ENCODE measurements around the gene KCNJ16. TPM values are rescaled to one million over a fixed set of nuclear protein-coding genes. Genes with fewer than 3 reads are reported as not detected.

Gene KCNJ16
- total RNA-seq, 2 donors from 2014 or later, result 1.3 TPM; not detected in 1

GRCh38 chr17:70073310-70073709, 1.7 kb upstream of the KCNJ16 start:
- TF ChIP-seq CTCF (IDR thresholded peaks at IDR 0.05), result no peak
- no peak for TF ChIP-seq POLR2AphosphoS5 (IDR thresholded peaks at IDR 0.05)
- TF ChIP-seq POLR2A (IDR thresholded peaks at IDR 0.05), result no peak
- Histone ChIP-seq H3K27ac (no peak overlapping the region), H3K27me3 (replicated peaks; ENCODE audit: insufficient read depth) (no peaks in the 10 kb centered on the region), H3K36me3 (no peaks in the 10 kb centered on the region), H3K9me3 (no peaks in the 10 kb centered on the region), H3K4me1 (replicated peaks) (no peaks in the 10 kb centered on the region), H3K4me3 (no peak overlapping the region)
- 96% methylated on average over 5 of the region's 5 CpGs for WGBS
- no peak for DNase-seq (ENCODE audit: low spot score)
- intact Hi-C loops (cut with DNase I), result no loop called here

GRCh38 chr17:70073799-70074198, 1.2 kb upstream of the KCNJ16 start:
- TF ChIP-seq POLR2AphosphoS5 (IDR thresholded peaks at IDR 0.05) (no peak), POLR2A (IDR thresholded peaks at IDR 0.05) (no peak), CTCF (IDR thresholded peaks at IDR 0.05) (no peak)
- intact Hi-C loops (cut with DNase I), result no loop called here
- H3K9me3 ChIP-seq, result no peaks in the 10 kb centered on the region
- no peaks in the 10 kb centered on the region for H3K36me3 ChIP-seq
- DNase-seq (ENCODE audit: low spot score), result no peak
- H3K4me3 ChIP-seq, result no peak overlapping the region
- no peaks in the 10 kb centered on the region for H3K4me1 ChIP-seq (replicated peaks)
- no peaks in the 10 kb centered on the region for H3K27me3 ChIP-seq (replicated peaks; ENCODE audit: insufficient read depth)
- 78% methylated on average over 3 of the region's 3 CpGs for WGBS
- H3K27ac ChIP-seq, result no peak overlapping the region

- Histone ChIP-seq H3K36me3 (no peaks in the 10 kb centered on the region), H3K9me3 (no peaks in the 10 kb centered on the region), H3K4me3 (no peak overlapping the region), H3K4me1 (replicated peaks) (no peaks in the 10 kb centered on the region), H3K27me3 (replicated peaks; ENCODE audit: insufficient read depth) (no peaks in the 10 kb centered on the region), H3K27ac (no peak overlapping the region)
- TF ChIP-seq CTCF (IDR thresholded peaks at IDR 0.05) (no peak), POLR2AphosphoS5 (IDR thresholded peaks at IDR 0.05) (no peak), POLR2A (IDR thresholded peaks at IDR 0.05) (no peak)
- no peak for DNase-seq (ENCODE audit: low spot score)
- intact Hi-C loops (cut with DNase I), result no loop called here
- WGBS, result 65% methylated on average over 5 of the region's 5 CpGs
These were observed 692 bp upstream of the KCNJ16 start for GRCh38 chr17:70074236-70074830.

DNA sequence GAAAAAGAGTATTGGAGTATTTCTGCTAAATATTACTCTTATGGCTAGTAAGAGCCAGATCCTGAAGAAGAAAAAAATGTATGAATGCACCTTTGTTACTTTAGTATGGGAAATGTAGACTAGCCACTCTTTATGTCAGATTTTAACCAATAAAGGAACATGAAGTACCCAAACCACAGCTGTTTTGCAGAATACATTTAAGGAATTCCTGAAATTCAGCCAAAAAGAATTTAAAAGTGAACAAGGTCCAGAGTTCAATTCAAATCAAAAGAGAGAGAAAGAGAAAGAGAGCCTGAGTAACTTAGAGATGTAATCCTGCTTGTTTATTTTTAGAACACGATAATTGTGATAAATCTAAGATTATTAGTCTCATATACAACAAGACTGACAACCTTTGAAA, 1.2 kb downstream of the KCNJ16 start:
- H3K9me3 ChIP-seq, result no peaks in the 10 kb centered on the region
- no peaks in the 10 kb centered on the region for H3K36me3 ChIP-seq
- no peak for TF ChIP-seq POLR2AphosphoS5 (IDR thresholded peaks at IDR 0.05)
- TF ChIP-seq POLR2A (IDR thresholded peaks at IDR 0.05), result no peak
- TF ChIP-seq CTCF (IDR thresholded peaks at IDR 0.05), result no peak
- intact Hi-C loops (cut with DNase I), result no loop called here
- H3K4me1 ChIP-seq (replicated peaks), result no peaks in the 10 kb centered on the region
- no peak overlapping the region for H3K27ac ChIP-seq
- no peaks in the 10 kb centered on the region for H3K27me3 ChIP-seq (replicated peaks; ENCODE audit: insufficient read depth)
- 15% methylated on average over 1 of the region's 1 CpG for WGBS
- DNase-seq (ENCODE audit: low spot score), result no peak
- no peak overlapping the region for H3K4me3 ChIP-seq

DNA sequence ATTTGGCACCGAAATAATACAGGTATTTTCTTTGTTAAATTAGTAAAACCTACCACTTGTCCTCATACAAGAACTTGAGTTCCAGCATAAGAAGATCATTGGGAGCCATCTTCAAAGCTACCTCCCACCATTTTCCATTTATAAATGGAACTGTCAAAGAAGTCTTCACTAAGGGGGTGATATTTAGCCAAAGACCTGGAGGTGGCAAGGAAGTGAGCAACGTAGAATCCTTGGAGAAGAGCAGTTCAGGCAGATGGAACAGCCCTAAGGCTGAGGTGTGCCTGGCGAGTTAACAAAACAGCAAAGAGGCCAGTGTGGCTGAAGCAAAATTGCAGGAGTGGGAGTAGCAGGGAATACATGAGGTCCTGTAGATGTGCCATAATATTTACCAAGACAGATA, 1.8 kb downstream of the KCNJ16 start:
- TF ChIP-seq CTCF (IDR thresholded peaks at IDR 0.05), result no peak
- no peak for TF ChIP-seq POLR2AphosphoS5 (IDR thresholded peaks at IDR 0.05)
- no peak for TF ChIP-seq POLR2A (IDR thresholded peaks at IDR 0.05)
- Histone ChIP-seq H3K4me3 (no peak overlapping the region), H3K36me3 (no peaks in the 10 kb centered on the region), H3K27ac (no peak overlapping the region), H3K4me1 (replicated peaks) (no peaks in the 10 kb centered on the region), H3K27me3 (replicated peaks; ENCODE audit: insufficient read depth) (no peaks in the 10 kb centered on the region), H3K9me3 (no peaks in the 10 kb centered on the region)
- intact Hi-C loops (cut with DNase I), result no loop called here
- 62% methylated on average over 3 of the region's 3 CpGs for WGBS
- no peak for DNase-seq (ENCODE audit: low spot score)
